NCI-H187 treated with DMSO at 0.1 percent for 48 hours (cell line): ENCODE results near the gene TRIM43B.
"Not testable (repeated sequence)": the region's sequence is repeated elsewhere in the genome, so short reads cannot be mapped to it uniquely, and the experiment has no call there.

Experiments
- DNase-seq: peaks from one replicate; lab custom pipeline; 2025; lab: John Stamatoyannopoulos, UW

Gene TRIM43B

DNA sequence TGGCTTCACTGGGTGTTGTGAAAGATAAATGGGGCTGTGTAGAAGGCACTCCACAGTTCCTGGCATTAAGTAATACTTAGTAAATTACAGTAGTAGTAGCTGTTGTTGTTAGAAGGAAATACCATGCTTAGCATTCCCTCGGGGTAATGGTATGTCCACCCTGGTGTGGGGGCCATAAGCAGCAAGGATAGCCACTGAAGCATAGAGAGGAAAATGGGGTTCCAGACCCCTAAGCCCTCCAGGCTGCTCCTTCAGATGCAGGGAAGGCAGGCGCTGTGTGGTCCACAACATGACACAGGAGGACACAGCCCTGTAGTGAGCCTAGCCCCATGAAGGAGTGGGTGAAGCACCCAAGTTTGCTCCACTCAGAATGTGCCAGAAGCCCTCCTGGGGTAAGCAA is 50.6 kb downstream of the TRIM43B start:
- DNase-seq, result not testable (repeated sequence)

DNA sequence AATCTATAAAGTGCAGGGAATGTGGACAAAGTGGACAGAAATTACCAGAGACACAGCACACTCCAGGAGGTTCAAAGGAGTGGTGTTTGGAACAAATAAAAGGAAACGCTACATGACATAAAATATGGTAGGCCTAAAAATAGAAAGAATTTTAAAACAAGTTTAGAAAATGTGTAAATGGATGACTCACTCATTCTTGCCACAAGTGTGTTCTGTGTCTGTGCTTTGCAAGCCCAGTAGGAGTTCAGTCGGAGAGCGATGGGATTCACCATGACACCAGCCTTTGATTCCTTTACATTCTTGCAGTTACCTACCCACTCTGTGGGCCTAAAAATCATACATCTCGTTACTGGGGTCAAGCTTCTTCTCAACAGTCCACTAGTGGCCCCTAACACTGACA is 51.2 kb downstream of the TRIM43B start:
- DNase-seq, result not testable (repeated sequence)

DNA sequence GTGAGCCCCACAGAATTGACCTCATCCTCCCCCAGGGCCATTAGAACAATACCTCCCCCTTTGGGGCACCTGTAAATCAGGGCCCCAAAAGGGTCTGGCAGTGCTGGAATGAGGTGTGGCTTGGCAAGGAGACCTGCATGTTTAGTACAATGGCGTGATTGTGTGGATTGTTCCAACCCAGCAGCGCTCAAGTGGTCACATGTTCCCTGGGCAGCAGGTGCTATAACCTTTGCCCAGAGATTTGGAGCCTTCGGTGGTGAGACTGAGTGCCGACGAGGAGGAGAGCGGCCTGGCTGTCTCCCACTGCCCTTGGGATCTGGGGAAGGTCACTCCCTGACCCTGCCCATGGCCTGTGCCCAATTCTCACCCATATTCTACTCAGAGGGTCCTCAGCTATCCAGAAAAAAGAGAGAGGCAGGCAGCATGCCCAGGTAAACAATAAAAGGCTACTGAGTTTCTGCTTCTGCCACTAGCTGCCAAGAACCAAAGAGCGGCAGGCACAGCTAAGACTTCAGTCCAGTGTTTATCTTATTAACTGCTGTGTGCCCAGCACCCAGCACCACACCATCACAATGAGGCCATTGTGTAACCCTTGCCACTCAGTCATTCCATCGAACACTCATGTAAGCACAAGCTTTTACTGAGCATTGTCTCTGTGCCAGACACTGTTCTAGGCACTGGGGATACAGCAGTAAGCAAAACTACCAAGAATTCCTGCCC is 54.6 kb downstream of the TRIM43B start:
- DNase-seq, result not testable (repeated sequence)

DNA sequence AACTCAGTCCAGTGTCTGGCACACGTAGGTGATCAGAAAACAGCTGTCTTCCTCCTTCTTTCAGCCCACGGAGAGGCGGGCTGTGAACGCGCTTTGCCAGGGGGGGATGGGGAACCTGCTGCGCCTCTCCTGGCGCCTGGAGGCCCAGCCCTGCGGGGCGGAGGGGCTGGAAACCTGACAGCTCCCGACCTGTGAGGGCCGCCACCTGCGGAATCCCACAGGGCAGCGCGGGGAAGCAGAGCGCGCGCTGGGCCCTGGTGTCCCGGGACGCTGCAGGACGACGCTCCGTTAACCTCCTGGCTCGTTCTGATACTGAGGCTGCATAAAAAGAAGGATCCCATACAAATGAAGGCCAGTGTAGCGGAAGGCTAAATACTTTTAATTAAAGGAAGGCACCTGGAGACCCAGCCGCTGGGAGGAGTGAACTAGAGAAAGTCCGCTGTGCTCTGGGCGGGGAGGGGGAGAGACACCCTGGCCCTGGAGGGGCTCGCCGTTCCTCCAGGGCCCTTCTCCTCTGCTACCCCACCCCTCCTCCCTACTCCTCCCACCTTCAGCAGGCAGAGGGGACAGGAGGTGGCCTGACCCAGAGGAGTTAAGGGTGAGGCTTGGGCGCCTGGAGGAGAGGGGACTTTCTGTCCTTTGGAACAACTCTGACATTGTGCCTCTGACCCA is 57.2 kb downstream of the TRIM43B start:
- not testable (repeated sequence) for DNase-seq
